Placental epithelial cell (primary cell): ENCODE measurements around the gene ANKRD10. TPM values are rescaled to one million over a fixed set of nuclear protein-coding genes. Genes with fewer than 3 reads are reported as not detected.

Experiments used
- small RNA-seq: library from RNA; depleted of rRNA; stranded (forward); fragments of <200 nt; gene quantifications from one replicate; pipeline ENCODE3, GENCODE V24; 2012
- total RNA-seq: library from RNA; depleted of rRNA; stranded (reverse); fragments of >200 nt; gene quantifications from 2 replicates; pipeline ENCODE4 v1.2.3, GENCODE V29; 2012

Gene ANKRD10
- 75.4 and 115 TPM in 2 replicates for total RNA-seq

GRCh38 chr13:110915057-110915873 lies at the start of gene ANKRD10:
Gene ANKRD10 (minus strand): TSS chr13:110915069. CDS start chr13:110914934, 135 bp downstream.

Small RNAs within 50 kb of the gene (small RNA-seq; reads per million reads assigned to genes)
- gene AL442128.1, result not detected

Other genes starting within 250 kb of the ANKRD10 start
- gene CARS2, start 209.0 kb downstream of the ANKRD10 start, total RNA-seq, result 67.5 and 313 TPM in 2 replicates
- 8.8 and 16.5 TPM in 2 replicates for gene ING1, start 201.4 kb downstream of the ANKRD10 start, total RNA-seq
- gene ARHGEF7, start 200.2 kb upstream of the ANKRD10 start, total RNA-seq, result 91.1 and 107 TPM in 2 replicates